GM13977 (cell line): Measurements from ENCODE around the gene PPARGC1A.

ENCODE experiments used
- DNase-seq: peaks from one replicate; pipeline ENCODE4 v3.0.0; 2012; ENCODE audit warnings: low spot score
- in situ Hi-C: fragments of 300-500 bp; cut with MboI; formaldehyde crosslinking; loops from one replicate; pipeline ENCODE4 v1.12.0; 2022; ENCODE audit warnings: low sequenced_read_pairs, low pct_unique_long_range_greater_than_20kb, mixed read lengths, inconsistent platforms; ENCODE audit not compliant: unreplicated experiment
- TF ChIP-seq, protein P1 (sequence below): IDR thresholded peaks from 2 replicates; pipeline ENCODE4 v1.5.1; 2012; ENCODE audit warnings: mild to moderate bottlenecking, control low read depth; ENCODE audit not compliant: insufficient read depth; ENCODE audit errors: extremely low read depth, missing control alignments

The PPARGC1A gene

DNA sequence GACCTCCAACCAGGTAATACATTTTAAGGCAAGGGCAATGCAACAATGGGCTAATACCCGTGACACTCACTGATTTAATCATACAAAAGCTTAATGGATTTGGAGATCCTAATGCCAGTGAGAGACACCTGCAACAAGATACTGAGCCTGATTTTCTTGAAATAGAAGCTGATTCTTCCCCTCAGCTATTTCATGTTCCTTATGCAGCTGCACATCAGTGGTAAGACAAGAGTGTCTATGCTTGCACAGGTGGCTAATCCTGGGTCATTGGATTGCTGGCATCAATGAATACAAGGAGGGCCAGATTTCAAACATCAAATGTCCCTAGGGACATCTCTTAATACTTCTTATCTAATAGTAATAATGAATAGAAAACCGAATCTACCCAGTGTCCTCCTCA lies 139.7 kb downstream of the PPARGC1A start:
- TF ChIP-seq, protein P1, sequence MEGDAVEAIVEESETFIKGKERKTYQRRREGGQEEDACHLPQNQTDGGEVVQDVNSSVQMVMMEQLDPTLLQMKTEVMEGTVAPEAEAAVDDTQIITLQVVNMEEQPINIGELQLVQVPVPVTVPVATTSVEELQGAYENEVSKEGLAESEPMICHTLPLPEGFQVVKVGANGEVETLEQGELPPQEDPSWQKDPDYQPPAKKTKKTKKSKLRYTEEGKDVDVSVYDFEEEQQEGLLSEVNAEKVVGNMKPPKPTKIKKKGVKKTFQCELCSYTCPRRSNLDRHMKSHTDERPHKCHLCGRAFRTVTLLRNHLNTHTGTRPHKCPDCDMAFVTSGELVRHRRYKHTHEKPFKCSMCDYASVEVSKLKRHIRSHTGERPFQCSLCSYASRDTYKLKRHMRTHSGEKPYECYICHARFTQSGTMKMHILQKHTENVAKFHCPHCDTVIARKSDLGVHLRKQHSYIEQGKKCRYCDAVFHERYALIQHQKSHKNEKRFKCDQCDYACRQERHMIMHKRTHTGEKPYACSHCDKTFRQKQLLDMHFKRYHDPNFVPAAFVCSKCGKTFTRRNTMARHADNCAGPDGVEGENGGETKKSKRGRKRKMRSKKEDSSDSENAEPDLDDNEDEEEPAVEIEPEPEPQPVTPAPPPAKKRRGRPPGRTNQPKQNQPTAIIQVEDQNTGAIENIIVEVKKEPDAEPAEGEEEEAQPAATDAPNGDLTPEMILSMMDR: no peak
- in situ Hi-C loops: no loop called here
- no peak for DNase-seq

DNA sequence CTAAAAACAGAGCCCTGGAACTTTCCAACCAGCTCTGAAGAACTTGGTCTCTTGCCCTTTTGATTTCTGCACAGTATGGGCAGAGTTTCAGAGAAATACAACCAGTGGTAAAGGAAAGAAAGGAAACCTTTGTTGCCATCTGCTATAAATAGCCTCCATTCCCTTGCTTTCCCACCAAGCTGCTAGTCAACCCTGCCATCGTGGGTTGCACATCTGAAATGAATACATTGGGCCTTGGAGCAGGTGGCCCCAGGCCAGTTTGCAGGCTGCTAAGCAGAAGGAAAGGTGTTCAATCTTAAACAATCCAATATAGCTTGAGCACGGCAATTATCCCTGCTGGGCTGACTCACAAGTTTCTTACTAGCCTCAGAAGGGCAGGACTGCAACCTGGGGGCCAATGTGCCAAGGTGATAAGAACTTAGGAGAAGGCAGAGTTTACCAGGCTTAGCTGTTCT lies 142.5 kb downstream of the PPARGC1A start:
- in situ Hi-C loops: no loop called here
- no peak for DNase-seq
- TF ChIP-seq, protein P1: no peak

DNA sequence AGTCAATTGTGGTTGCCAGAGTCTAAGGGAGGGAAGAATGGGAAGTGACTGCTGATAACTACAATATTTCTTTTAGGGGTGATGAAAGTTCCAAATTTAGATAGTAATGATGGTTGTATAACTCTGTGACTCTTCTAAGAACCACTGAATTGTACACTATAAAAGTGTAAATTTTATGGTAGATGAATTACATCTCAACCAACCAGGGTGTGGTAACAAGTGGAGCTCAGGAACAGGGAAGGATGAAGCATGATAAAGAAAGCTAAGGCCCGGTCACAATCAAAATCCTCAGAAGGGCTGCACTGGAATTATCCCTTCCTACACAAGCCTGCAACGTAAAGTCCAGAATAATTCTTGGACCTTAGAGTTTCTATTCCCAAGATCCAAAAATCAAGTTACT lies 143.2 kb downstream of the PPARGC1A start:
- DNase-seq: no peak
- in situ Hi-C loops: no loop called here
- TF ChIP-seq, protein P1: no peak

DNA sequence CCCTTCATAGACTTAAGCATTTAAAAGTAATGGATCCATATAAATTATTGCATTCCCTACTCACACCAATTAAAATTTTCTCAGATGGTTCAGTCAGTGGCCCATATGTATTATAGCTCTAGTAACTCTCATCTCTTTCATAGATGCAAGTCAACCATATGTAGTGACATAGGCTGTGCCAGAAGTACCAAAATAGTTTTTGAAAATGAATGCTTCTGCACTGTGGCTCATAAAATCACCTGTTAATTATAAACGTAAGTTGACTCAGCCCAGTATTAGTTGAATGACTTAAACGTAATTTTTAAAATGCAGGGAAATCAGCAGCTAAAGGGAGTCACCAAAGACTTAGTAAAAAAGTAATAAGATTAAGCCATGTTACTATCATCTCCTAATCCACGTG lies 143.8 kb downstream of the PPARGC1A start:
- in situ Hi-C loops: no loop called here
- TF ChIP-seq, protein P1: no peak
- no peak for DNase-seq

DNA sequence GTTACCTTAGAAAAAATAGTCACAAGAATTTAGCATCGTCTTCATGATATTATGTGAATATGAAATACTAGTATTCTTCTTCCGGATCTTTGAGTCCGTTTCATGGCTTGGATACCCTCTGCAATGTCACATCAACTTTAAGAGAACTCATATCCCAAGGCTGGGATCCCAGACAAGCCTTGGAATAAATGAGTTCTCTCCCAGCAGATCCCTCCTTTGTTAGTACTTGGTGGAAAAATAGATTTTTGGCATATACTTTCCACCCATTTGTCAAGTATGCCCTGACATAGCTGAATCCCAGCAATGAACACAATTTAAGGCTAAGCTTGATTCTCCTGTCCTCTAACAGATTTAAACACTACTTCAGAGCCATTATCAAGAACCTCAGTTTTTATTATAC lies 144.5 kb downstream of the PPARGC1A start:
- in situ Hi-C loops: no loop called here
- DNase-seq: no peak
- TF ChIP-seq, protein P1: no peak
